Right lobe of liver (tissue), 4 donors: Measurements from ENCODE around the gene MREG.

Source experiments
- POLR2A ChIP-seq: fragments of 450-650 bp; IDR thresholded peaks from one replicate; pipeline ENCODE4 v1.6.1; 2017; ENCODE audit warnings: antibody characterized with exemption, mild to moderate bottlenecking
- TF ChIP-seq, protein P1 (sequence below), 4 donors: fragments of 200-600 bp in 3 of 4; fragments of 450-650 bp in 1 of 4; IDR thresholded peaks; one replicate each; pipeline versions ENCODE4 v1.5.1 to v1.8.0; 2016 to 2022; ENCODE audit warnings: antibody characterized with exemption in 4 of 4, mild to moderate bottlenecking in 2 of 4
- donor health status: DM: no; HTN: no; CAD: no.
- donor health status: DM: no; HTN: no; CAD: no.
- donor health status: DM: no; HTN: yes; CAD: no.

DNA sequence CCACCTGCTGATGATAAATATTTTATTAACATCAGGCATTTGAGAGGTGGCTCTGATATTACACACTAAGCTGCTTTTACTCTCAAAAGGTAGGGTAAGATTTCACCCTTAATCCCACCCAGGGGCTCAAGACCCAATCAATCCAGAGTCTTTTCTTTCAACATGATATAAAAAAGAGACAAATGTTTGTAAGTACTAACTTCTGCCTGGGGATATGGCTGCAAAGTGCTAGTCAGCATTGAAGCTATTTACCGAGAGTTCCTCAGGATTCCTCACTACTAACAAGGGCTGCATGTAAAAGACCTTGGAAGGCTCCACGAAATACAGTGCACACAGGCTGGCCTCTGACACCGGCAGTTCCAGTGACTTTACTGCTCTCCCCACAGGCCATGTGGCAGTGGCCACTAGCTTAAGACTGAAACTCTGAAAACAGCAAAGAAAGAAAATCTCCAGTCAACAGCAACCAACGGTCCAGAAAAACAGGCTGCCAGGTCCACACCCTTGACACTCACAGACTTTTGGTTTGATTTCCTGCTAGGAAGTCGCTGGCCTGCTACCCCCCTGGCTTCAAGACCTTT, 11.2 kb downstream of the MREG start:
- TF ChIP-seq, protein P1, sequence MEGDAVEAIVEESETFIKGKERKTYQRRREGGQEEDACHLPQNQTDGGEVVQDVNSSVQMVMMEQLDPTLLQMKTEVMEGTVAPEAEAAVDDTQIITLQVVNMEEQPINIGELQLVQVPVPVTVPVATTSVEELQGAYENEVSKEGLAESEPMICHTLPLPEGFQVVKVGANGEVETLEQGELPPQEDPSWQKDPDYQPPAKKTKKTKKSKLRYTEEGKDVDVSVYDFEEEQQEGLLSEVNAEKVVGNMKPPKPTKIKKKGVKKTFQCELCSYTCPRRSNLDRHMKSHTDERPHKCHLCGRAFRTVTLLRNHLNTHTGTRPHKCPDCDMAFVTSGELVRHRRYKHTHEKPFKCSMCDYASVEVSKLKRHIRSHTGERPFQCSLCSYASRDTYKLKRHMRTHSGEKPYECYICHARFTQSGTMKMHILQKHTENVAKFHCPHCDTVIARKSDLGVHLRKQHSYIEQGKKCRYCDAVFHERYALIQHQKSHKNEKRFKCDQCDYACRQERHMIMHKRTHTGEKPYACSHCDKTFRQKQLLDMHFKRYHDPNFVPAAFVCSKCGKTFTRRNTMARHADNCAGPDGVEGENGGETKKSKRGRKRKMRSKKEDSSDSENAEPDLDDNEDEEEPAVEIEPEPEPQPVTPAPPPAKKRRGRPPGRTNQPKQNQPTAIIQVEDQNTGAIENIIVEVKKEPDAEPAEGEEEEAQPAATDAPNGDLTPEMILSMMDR (IDR thresholded peaks at IDR 0.05) = no peak
- no peak for TF ChIP-seq POLR2A
